Stimulated activated CD4-positive, alpha-beta T cell treated with anti-CD3 and anti-CD28 coated beads, Interleukin-2, amount 100 ng/mL, for 48 hours (primary cell): Measurements from ENCODE around the gene ZNF674.

ENCODE experiments used
- DNase-seq, 2 donors: peaks; one replicate each; pipeline ENCODE4 v3.0.0-alpha.2; 2020

The ZNF674 gene

GRCh38 chrX:46545111-46546005 lies at the start of gene ZNF674:
Gene ZNF674, minus strand, starts transcription at chrX:46545421. Its CDS starts 3,334 bp downstream, at chrX:46542087.
- peak; percentile 86 to 89 for DNase-seq

GRCh38 chrX:46589977-46590723 lies 44.9 kb upstream of the ZNF674 start:
- DNase-seq = no peak

GRCh38 chrX:46588263-46588662 lies 43.0 kb upstream of the ZNF674 start:
- DNase-seq = no peak

- DNase-seq = no peak
Observed at GRCh38 chrX:46587753-46588171, 42.5 kb upstream of the ZNF674 start.

GRCh38 chrX:46587158-46587557 lies 41.9 kb upstream of the ZNF674 start:
- no peak for DNase-seq

GRCh38 chrX:46584736-46585135 lies 39.5 kb upstream of the ZNF674 start:
- no peak for DNase-seq

- DNase-seq = no peak
Observed at GRCh38 chrX:46582966-46583365, 37.7 kb upstream of the ZNF674 start.

- DNase-seq = no peak
Observed at GRCh38 chrX:46582325-46582724, 37.1 kb upstream of the ZNF674 start.

- DNase-seq = no peak
Observed at GRCh38 chrX:46580613-46581012, 35.4 kb upstream of the ZNF674 start.

- no peak for DNase-seq
Observed at GRCh38 chrX:46579250-46579649, 34.0 kb upstream of the ZNF674 start.

- no peak for DNase-seq
Observed at GRCh38 chrX:46577221-46578005, 32.2 kb upstream of the ZNF674 start.

GRCh38 chrX:46576458-46576857 lies 31.2 kb upstream of the ZNF674 start:
- no peak for DNase-seq

GRCh38 chrX:46575991-46576392 lies 30.8 kb upstream of the ZNF674 start:
- no peak for DNase-seq

GRCh38 chrX:46575586-46575985 lies 30.4 kb upstream of the ZNF674 start:
- no peak for DNase-seq

GRCh38 chrX:46574774-46575381 lies 29.7 kb upstream of the ZNF674 start:
- DNase-seq = peak in 1 of 2 donors; percentile 21

GRCh38 chrX:46573892-46574773 lies 28.9 kb upstream of the ZNF674 start:
- DNase-seq = peak in 1 of 2 donors; percentile 40

- DNase-seq = peak in 1 of 2 donors; percentile 38
Observed at GRCh38 chrX:46573331-46573891, 28.2 kb upstream of the ZNF674 start, which contains the start of gene CHST7. Gene CHST7, plus strand, starts transcription at chrX:46573765. Its CDS starts 167 bp downstream, at chrX:46573932.

- DNase-seq = no peak
Observed at GRCh38 chrX:46572340-46572936, 27.2 kb upstream of the ZNF674 start.

- DNase-seq = no peak
Observed at GRCh38 chrX:46571423-46572339, 26.5 kb upstream of the ZNF674 start.

GRCh38 chrX:46569621-46570020 lies 24.4 kb upstream of the ZNF674 start:
- DNase-seq = no peak
